Activated CD4-positive, alpha-beta memory T cell treated with anti-CD3 and anti-CD28 coated beads for 36 hours (primary cell): ENCODE data around the gene AMZ1. TPM values are rescaled to one million over a fixed set of nuclear protein-coding genes. Genes with fewer than 3 reads are reported as not detected.

ENCODE experiments used
- total RNA-seq, 2 experiments: library from RNA; stranded (reverse); gene quantifications; one replicate each; pipeline ENCODE4 v1.2.3, GENCODE V29; 2021

AMZ1 gene
- total RNA-seq, 2 experiments from 2014 or later, result 0.83 to 0.94 TPM

Other genes with a start within 250 kb of the AMZ1 start
- gene GRIFIN, start 211.8 kb upstream of the AMZ1 start, total RNA-seq, result not detected
- gene LFNG, start 168.4 kb upstream of the AMZ1 start, total RNA-seq, result 10 to 100 TPM; 33.0 to 33.1 TPM
- 10 to 100 TPM; 33.5 to 33.6 TPM for gene BRAT1, start 132.7 kb upstream of the AMZ1 start, total RNA-seq
- 10 to 100 TPM in 1 of 2 experiments, 1 to 10 TPM in 1; 8.5 to 10.7 TPM for gene IQCE, start 129.2 kb upstream of the AMZ1 start, total RNA-seq
- 10 to 100 TPM; 13.5 to 14.8 TPM for gene TTYH3, start 56.2 kb upstream of the AMZ1 start, total RNA-seq
- gene GNA12, start 156.1 kb downstream of the AMZ1 start, total RNA-seq, result 10 to 100 TPM; 23.6 to 23.7 TPM